Effector CD4-positive, alpha-beta T cell (primary cell): ENCODE results near the gene CNTNAP3B. TPM values are rescaled to one million over a fixed set of nuclear protein-coding genes. Genes with fewer than 3 reads are reported as not detected.
"Not testable (repeated sequence)": the region's sequence is repeated elsewhere in the genome, so short reads cannot be mapped to it uniquely, and the experiment has no call there.

Experiments used
- DNase-seq: peaks from one replicate; pipeline ENCODE4 v3.0.0-alpha.2; 2020
- total RNA-seq: gene quantifications from one replicate; lab custom pipeline; 2026; lab: John Stamatoyannopoulos, UW

Gene CNTNAP3B
- not detected for total RNA-seq

DNA sequence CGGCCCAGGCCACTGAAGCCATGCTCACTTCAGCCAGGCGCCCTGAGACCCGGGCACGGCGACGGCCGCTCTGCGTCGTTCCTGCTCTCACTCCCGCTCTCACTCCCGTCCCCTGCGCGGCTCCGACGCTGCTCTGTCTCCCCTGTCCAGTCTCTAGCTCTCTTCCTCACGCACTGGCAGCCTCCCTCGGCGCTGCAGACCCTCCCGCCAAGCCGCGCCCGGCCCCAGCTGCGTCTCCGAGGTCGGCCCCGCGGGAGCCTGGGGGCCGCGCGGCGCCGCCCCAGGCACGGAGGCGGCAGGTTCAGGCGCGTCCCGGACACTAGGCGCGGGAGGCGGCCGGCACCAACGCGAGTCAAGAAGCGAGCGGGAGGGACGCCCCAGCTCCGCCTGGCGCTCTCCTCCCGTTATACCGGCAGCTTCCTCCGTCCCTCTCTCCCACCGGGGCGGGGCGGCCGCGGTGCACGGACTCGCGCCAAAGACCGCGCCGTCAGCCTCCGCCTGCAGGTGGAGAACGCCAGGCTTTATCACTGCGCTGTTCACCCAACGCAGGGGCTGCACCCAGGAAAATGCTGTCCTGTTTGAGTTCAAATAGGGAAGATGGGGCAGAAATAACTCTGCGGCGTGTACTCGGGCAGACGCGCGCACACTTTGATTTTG lies at the start of gene CNTNAP3B:
TSS of gene CNTNAP3B (minus strand) at position 354 of the 657 bp plus-strand sequence. CDS start at position 22, 332 bp downstream.
- not testable (repeated sequence) for DNase-seq

GRCh38 chr9:42160299-42160698 lies 31.1 kb upstream of the CNTNAP3B start:
- not testable (repeated sequence) for DNase-seq

DNA sequence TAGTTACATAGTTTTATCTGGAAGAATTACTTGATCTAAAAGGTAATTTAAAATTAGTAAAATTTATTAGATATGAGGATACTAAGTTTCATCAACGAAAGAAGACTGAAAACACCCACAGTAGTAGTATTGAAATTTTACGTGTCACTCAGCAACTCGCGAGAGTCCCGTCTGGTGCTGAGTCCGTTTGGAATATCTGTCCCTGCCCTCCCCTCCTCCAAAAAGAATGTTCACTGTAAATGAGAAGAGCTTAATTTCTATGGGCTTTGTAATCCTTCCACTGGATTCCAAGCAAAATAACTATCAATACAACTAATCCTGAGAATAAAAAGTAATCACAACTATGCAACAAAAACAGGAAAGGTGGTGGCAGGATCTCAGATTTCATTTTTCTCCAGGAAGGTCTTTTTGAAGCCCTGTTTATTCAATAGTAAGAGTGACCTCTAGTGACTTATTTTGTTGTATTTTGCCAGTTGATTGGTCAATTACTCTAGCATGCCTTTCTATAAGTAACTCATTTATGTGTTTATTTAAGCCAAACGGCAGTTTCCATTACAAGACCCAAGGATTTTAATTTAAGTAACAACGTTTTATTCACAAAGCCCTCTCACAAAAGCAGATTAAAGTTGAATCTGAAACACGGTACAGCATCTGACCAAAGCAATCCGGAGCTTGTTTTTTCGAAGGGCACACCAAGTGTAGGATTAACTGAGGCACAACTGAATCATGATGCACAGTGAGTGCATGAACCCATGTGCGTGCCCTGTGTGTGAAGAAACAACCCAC lies 2.0 kb downstream of the CNTNAP3B start:
- DNase-seq = not testable (repeated sequence)

GRCh38 chr9:42121007-42121406 lies 8.2 kb downstream of the CNTNAP3B start:
- not testable (repeated sequence) for DNase-seq

DNA sequence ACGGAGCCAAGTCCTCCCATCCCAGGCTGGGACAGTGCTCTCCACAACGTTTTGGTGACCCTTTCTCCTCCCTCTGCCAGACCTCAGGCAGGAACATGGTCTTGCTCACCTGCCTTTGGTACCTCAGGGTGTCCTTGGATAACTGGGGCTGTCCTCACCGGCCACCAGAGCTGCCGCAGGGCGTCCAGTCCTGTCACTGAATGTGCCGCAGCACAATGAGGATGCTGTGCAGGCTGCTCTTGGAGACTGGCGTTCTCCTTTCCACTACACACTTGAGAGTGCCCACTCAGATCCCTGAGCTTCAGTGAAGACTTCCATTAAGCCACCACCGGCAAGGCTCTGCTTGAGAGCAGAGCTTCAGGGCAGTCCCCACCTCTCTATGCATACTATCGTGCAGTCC lies 33.3 kb downstream of the CNTNAP3B start:
- DNase-seq = not testable (repeated sequence)

GRCh38 chr9:42084559-42084952 lies 44.7 kb downstream of the CNTNAP3B start:
- not testable (repeated sequence) for DNase-seq

DNA sequence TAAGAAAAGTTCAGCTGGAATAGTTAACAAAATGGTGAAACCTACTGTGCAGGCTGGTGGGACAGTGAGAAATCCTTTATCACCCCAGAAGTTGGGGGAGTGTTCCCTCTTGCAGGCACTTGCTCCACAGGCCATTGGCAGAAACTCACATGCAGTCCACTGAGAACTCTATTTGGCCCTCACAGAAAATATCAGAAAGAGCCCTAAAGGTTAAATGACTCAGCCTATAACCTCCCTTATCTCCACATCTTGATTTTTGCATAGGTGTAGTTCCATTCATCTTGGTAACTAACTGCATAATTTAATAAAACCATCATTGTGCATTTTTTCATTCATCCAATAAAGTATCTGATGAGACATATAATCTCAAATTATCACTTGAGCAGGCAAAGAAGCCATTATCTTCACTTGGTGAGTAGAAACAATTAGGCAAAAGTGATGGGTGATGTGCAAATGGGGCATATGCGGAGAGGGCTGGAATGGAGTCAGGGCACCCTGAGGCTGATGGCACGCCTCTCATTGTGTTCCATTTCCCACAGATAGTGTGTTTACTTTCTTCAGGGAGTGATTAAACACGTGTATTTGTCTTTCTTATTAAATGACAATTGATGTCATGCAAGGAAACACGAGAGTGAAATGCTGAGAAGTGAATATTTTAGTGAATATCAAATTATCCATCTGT lies 45.2 kb downstream of the CNTNAP3B start:
- not testable (repeated sequence) for DNase-seq

- not testable (repeated sequence) for DNase-seq
Measured at GRCh38 chr9:42080376-42080775, 48.9 kb downstream of the CNTNAP3B start.

GRCh38 chr9:42074868-42075267 lies 54.4 kb downstream of the CNTNAP3B start:
- not testable (repeated sequence) for DNase-seq

GRCh38 chr9:42071026-42071425 lies 58.2 kb downstream of the CNTNAP3B start:
- DNase-seq = not testable (repeated sequence)

GRCh38 chr9:42070035-42070799 lies 59.0 kb downstream of the CNTNAP3B start:
- not testable (repeated sequence) for DNase-seq

DNA sequence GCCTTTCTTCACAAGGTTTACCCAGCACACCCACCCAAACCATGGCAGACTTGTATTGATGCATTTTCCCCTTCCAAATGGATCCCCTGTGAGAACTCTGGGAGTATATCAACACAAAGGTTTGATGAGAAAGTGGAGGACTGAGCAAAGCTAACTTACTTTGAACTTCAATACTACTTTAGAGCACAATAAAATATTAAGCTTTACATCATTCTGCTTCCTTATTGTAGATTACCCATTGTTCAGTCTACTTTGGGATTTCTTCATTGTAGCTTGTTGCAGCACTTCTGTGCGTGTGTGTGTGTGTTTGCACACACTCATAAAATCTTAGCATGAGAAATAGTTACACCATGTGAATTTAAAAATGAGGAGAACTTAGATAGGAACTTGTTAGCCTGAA lies 75.4 kb downstream of the CNTNAP3B start:
- not testable (repeated sequence) for DNase-seq

DNA sequence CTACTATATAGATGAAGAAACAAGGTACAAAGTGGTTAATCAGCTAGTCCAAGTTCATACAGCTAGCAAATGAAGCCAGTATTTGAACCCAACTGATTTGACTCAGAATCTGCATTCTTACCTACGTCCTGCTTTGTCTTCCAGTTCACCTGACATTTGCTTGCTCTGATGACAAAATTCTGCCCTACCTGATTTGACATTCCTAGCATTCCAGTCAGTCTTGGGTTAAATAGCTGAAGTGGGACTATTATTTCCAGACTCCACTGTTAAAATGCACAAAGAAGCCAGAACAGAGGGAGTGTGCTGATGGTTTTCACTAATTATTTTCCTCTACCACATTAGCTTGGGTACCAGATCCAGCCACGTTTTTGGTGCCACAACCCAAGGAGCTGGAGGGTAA lies 78.5 kb downstream of the CNTNAP3B start:
- not testable (repeated sequence) for DNase-seq

DNA sequence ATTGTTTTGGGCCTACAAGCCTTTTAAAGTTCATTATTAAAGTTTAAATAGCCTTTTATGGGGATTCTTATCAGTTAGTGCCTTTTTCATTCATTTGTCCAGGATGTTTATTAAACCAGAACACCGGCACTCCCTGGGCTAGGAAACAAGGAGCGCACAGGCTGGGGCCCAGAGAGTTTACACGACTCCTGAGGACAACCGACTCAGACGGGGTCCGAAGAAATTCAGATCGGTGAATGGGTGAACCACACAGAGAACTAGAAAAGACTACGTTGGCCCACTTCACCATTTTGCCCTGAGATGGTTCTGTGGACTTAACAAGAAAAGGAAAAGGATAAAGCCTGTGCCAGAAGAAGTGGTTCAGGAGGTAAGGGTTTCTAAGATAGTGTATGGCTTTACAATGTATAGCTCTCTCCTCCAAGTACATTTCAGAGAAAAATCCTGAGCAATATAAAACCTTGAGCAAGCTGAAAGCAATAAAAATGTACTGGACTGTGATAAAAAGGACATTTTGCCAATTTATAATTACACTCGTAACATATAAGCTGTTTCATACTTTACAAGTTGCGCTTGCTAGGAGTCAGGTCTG lies 84.7 kb downstream of the CNTNAP3B start:
- not testable (repeated sequence) for DNase-seq

- not testable (repeated sequence) for DNase-seq
Measured at GRCh38 chr9:42033541-42033940, 95.7 kb downstream of the CNTNAP3B start.

DNA sequence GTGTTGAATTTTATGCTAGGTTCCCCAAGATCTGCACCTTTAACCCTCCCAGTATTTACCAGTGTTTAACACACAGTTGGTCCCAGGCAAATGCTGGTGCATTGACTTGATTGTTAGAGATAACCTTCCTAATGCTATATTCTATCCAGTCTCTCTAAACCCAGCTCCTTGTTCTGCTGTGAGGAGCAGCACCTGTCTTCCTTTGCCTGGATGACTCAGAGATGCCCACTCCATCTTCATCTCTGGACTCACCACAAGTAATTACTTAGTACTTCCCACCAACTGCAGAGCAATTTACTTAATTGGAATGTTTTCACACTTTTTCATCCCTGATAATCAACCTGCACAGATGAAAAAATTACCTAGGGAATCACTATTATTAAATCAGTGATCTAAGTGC lies 108.6 kb downstream of the CNTNAP3B start:
- not testable (repeated sequence) for DNase-seq

DNA sequence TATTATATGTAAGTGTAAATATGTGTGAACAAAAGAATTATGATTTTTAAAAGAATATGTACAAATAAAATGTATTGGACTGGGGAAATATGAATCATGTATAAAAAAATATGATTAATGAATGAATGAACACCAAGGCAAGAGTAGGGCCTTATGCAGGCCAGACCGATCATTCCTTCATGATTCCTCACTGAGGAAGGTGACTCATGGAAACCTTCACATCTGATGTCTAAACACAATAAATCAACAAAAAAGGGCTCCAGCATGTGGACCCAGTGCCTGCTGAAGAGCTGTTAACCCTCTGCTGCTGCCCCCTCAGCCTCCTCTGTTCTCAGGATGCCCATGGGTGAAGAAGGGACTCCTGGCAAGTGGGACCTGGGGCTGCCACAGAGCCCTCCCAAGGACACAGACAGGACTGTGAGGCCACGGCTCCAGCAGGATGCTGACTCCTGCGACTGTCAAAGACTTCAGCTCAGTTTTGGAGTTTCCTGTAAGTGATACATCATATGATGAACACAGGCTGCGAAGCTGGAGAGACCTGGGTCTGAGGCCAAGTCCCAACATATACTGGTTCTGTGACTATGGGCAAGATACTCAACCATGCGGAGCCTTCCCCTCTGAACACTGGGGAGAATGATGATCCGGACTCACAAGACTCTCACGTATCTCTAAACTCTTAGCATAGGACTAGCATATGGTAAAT lies 110.9 kb downstream of the CNTNAP3B start:
- DNase-seq = not testable (repeated sequence)

DNA sequence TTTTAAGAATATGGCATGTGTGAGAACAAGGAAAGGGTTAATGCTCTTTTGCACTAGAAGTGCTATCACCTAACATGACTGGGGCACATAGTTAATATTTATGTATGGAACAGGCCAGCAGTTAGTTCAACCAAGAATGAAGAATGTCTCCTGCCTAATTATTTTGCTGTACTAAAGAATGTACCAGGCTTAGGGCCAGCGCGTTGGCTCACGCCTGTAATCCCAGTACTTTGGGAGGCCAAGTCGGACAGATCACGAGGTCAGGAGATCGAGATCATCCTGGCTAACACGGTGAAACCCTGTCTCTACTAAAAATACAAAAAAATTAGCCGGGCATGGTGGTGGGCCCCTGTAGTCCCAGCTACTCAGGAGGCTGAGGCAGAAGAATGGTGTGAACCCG lies 114.9 kb downstream of the CNTNAP3B start:
- not testable (repeated sequence) for DNase-seq

GRCh38 chr9:41991607-41992006 lies 137.6 kb downstream of the CNTNAP3B start:
- DNase-seq = not testable (repeated sequence)

- DNase-seq = not testable (repeated sequence)
Measured at GRCh38 chr9:41980271-41980670, 149.0 kb downstream of the CNTNAP3B start.

DNA sequence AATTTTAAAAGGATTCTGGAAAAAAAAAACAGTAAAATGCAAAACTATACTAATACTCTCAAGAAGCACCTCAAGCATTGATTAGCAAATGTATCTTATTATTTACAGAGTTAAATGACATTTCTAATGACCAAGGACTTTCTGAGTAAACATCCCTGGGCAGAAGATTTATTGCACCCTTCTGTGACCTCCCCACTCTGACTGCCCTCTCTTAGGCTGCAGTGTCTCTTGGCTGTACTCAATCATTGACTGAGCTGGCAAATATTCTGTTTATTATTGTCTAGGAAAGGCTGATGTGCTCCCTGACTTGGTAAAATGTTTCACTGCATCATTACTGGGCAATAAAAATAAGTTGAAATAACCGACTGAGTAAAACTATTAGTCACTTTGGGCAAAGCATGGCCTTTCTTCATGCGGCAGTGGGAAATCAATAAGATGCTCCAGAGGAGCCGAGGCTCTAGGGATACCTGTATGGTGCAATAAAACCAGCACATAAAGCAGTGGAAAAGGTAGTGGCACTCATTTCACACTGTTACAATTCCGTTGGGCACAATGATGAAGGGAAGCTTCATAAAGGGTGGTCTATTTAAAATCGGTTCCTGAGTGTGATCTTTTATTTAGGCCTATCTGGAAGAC lies 151.1 kb downstream of the CNTNAP3B start:
- DNase-seq = not testable (repeated sequence)
